GM18517 (cell line): ENCODE results near the gene TRPM1.

Source experiments
- ATAC-seq: cut with Tn5 transposase; IDR thresholded peaks from one replicate; pipeline ENCODE4 v1.9.1; 2021; ENCODE audit warnings: mild to moderate bottlenecking, moderate library complexity; ENCODE audit not compliant: unreplicated experiment

Gene TRPM1

DNA sequence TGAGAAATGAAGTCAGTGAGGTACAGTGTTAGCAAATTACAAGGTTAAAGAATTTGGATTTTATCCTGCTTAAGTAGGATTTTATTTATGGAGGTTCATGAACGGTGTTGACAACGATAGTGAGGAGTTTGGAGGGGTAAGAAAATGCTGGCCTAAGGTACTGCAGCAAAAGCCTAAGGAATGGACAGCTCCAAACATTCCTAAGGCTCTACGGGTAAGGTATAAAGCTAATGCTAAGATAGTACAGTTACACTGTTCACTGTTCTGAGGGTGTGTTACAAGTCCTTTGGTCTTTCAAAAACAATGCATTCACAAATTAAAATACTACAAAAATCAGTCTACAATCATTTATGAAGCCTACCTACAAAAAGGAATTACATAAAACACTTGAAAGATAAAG lies 117.4 kb downstream of the TRPM1 start:
- ATAC-seq = no peak

DNA sequence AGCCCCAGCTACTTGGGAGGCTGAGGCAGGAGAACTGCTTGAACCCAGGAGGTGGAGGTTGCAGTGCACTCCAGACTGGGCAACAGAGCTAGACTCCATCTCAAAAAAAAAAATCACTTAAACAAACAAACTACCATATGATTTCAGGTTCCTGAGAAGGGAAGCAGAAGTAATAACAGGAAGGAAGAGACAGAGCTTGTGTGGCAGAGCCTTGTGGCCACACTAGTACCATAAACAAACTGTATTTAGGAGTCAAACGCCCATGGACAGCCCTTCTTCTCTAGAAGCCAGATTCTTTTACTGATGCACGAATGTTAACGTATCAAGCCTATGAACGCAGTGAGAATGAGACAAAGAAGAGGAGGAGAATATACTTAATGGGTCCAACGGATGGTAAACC lies 122.1 kb downstream of the TRPM1 start:
- no peak for ATAC-seq

DNA sequence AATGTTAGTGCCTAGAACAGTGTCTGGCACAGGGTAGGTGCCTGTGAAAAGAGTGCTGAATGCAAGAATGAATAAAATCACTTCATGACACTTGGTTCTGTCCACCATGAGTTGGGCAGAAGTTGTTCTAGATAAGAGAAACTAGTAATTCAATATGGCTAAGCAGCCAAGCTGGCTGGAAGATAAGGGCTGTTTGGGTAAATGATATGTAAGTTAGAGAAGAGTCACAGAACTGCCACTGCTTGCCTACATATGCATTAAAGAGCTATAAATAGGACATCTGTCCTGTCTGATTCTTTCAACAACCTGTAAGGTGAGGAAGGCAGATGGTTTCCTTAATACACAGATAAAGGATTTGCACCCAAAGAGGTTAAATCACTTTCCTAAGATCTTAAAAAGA lies 123.2 kb downstream of the TRPM1 start:
- no peak for ATAC-seq

DNA sequence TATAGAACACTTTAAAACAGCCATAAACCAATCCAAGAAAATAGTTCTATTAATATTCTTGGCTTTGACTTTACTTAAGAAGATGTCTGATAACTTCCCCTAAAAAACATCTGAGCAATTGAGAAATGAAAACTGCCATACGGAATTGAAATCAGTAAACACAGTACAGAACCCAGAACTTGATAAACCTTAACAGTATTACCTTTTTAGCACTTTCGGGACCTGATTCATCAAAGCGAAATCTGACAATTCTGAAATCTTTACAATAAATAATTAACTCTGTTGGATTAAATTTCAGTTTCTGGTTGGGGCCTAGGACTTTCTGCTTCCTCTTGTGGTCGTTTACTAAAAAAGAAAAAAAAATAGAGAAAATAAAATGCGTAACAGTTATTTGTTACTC lies 127.4 kb downstream of the TRPM1 start:
- ATAC-seq = no peak

DNA sequence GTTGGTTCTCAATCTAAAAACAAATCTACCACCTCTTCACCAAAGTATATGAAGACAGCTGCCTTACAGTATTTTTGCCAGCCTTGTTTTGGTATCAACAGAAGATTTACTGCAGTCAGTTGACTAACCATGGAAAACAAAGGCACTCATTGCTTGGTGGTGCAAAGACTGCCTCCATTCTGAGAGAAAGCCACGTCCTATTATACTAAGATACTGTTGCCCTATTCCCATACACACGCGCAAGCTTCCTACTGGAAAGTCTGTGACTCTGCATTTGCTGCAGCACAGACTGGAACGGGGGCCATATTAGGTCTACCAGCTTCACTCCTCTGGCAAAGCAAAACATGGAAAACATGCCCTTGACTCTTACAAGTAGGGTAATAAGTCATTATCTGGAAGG lies 128.1 kb downstream of the TRPM1 start:
- ATAC-seq = no peak

DNA sequence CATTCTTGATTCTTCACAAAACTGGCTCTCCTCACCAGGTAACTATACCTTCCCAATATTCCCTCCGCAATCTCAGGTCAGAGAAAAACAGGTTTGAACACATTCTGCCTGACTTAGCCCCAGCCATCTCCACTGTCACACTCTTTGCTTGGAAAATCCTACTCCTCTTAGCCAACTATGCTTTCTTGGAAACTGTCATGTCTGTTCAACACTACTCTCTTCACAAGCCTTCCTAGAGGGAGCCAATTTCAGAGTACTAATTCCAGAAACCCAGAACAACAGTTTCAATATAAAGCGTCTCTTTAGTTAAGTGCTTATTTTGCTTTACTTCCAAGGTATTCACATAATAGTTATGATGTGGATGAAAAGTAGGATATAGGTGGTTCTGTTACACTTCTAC lies 131.8 kb downstream of the TRPM1 start:
- ATAC-seq = no peak

DNA sequence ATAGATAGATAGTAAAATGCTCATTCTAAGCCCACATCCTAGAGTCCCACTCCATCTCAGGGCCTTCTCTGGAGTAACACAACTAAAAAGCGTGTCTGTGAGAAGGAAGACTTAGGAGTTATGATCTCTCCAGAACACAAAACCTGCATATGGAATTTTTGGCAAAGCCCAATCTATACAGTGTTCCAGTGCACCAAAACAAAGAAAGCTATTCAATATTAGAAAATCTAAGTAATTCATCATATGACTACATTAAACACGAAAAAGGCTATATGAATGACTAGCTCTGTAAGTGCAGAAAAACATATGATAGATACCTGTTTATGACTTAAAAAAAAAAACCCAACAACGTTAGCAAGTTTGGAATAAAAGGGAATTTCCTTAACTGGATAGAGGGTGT lies 137.8 kb downstream of the TRPM1 start:
- ATAC-seq = no peak

DNA sequence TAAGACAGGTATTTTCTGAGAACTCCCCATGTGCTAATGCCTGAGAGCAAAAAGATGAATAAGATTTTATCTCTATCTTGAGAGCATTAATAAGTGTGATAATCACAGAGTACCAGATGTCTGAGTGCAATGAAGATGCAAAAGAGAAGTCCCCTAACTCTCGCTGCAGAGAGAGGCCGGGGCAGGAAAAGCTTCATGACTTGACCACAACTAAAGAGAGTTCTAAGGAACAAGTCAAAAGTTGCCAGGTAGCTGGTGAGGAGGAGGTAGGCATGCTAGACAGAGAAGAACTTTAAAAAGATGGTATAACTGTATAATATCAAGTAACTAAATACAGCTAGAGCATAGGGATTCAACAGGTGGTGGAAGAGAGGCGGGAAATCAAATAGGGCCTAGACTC lies 138.9 kb downstream of the TRPM1 start:
- ATAC-seq = no peak

DNA sequence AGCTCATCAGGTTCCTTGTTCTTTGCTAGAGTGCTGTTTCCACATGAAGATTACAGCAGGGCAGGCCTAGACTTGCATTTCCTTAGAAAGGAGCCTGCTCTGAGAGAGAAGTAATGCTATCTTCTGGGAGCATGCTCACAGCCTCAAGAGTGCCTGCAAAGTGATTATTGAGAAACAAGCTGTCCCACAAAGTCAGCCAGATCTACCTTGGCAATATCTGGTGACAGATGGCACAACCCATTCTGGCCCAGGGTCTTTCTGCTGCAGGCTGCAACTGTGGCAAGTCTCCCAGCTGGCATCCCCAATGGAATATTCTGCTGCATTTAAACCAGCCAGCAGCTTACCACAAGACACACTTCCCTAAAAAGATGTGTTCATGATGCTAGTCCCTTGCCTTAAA lies 139.4 kb downstream of the TRPM1 start:
- ATAC-seq = no peak

DNA sequence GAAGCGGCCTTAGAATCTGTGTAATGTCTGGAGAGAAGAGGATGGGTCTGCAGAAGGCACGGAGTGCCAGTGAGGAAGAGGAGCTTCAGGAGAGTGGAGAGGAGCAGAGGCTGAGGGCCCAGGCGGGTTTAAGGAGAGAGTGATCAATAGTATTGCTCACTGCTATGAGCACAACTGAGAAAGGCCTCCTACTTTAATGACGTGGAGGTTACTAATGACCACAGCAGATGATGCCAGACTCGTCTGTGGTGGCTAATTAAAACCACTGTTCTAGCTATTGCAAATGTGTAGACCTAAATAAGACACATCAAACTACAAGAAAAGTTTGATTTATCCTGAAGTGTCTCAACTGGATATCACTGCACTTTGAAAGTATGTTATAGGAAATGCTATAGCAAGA lies 143.3 kb downstream of the TRPM1 start:
- no peak for ATAC-seq

DNA sequence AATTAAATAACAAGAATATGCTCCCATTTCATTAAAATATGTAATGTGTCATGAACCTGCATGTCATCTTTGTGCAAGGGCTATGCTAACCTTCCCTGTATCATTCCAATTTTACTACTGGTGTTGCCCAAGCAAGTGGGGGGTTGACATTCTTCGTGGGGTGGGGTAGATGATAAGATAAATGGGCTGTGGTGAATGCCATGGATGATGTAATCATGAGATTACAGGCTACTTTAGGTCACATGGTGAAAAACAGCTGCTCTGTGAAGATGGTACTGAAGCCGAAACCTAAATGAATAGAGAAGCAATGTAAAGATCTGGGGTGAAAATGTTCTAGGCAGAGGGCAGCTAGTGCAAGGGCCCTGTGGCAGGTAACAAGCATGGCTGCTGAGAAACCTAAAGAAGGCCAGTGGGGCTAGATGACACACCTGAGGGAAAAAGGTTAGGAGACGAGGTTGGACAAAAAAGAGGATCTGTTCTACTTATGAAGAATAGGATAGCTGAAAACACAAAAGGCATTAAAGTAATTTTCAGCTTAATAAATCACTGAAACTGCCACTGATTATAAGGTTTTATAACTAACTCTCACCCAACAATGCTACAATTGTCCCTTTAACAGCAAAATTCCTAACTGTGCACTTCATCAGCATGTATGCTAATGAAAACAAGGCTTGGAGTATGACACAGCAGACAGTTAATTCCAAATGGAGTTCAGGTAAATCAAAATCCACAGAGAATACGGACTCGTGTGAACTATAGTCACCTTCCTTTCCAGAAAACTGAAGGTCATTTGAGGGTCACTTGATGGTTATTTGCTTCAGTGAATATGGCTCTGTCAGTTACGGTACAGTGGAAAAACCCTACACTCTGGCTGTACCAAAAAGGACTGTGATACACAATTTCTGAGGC lies 145.1 kb downstream of the TRPM1 start:
- no peak for ATAC-seq

DNA sequence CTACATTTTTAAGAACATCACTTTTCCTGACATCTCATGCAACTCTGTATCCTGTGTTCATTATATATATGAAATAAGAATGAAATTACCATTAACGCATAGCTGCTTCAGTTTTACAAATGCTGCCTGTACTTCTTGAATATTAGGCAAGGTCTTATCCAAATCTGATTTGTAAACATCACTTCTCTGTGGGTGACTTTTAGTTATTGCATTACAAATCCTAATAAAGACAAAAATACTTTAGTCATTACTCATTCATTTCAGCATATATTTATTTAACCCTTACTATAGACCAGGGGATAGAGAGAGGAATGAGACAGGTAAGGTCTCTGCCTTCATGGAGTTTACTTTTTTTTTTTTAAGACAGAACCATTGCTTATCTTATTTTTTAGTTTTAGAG lies 146.9 kb downstream of the TRPM1 start:
- ATAC-seq = no peak

DNA sequence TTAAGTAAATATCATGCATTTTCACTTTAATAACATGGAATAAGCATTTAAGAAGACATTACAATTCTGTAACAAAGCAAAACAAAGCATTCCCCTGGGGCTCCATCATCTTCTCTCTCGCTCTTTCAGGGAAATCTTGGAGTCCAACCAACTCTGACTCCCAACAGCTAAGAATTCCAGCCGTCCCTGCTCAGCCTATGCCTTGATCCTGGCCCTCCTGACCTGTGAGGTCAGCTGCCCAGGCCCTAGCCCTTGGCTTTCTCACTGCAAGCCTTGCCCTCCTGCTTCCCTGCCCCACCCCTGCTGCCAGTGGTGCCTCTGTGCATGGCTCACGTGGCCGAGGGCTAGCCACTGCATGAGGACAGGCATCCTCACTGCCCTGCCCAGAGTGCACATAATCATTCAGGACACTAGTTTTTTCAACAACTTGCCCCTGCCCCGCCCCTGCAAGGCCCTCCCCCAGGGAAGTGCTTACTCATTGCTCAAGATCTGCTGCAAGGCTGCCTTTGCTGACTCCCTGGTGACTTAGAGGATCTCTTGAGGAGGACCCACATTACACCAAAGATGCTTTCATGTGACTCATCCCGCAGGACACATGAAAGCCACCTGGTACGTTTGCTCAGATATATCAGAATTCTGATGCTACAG lies 147.7 kb downstream of the TRPM1 start:
- no peak for ATAC-seq

DNA sequence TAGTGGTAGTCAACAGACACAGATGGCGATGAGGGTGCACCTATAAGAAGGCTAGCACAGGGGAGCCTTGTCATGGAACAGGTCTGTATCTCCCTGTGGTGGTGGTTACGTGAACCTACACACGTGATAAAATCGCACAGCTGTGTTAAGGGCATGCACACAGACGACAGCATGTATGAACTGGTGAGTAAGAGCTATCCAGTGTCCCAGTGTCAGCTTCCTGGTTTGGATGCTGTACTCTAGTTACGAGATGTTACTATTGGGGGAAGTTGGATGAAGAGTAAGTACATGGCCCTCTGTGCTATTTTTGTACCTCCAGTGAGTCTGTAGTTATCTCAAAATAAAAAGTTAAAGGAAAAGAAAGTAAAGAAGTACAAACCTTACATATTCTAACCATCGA lies 148.3 kb downstream of the TRPM1 start:
- ATAC-seq = no peak
